Osteocyte (in vitro differentiated cells): ENCODE measurements around the gene DNAH11. TPM values are rescaled to one million over a fixed set of nuclear protein-coding genes. Genes with fewer than 3 reads are reported as not detected.
"Not testable (repeated sequence)": the region's sequence is repeated elsewhere in the genome, so short reads cannot be mapped to it uniquely, and the experiment has no call there.

Source experiments
- DNase-seq: peaks from one replicate; pipeline ENCODE4 v3.0.0; 2021; ENCODE audit warnings: mixed read lengths; ENCODE audit not compliant: unreplicated experiment; ENCODE audit errors: extremely low spot score
- H3K27ac Mint-ChIP-seq: one replicate; pipeline ENCODE4 v1.8.0; 2021; ENCODE audit warnings: mild to moderate bottlenecking, mixed read lengths; ENCODE audit not compliant: unreplicated experiment
- H3K27me3 Mint-ChIP-seq: one replicate; pipeline ENCODE4 v1.8.0; 2021; ENCODE audit warnings: mixed read lengths; ENCODE audit not compliant: unreplicated experiment
- H3K36me3 Mint-ChIP-seq: one replicate; pipeline ENCODE4 v1.8.0; 2021; ENCODE audit warnings: mixed read lengths; ENCODE audit not compliant: unreplicated experiment
- H3K4me1 Mint-ChIP-seq: one replicate; pipeline ENCODE4 v1.8.0; 2021; ENCODE audit warnings: mixed read lengths; ENCODE audit not compliant: unreplicated experiment
- H3K4me3 Mint-ChIP-seq: one replicate; pipeline ENCODE4 v1.8.0; 2021; ENCODE audit warnings: mild to moderate bottlenecking, moderate library complexity, mixed read lengths; ENCODE audit not compliant: unreplicated experiment
- H3K9me3 Mint-ChIP-seq: one replicate; pipeline ENCODE4 v1.8.0; 2021; ENCODE audit warnings: mixed read lengths; ENCODE audit not compliant: unreplicated experiment
- CTCF ChIP-seq: fragments of 200-600 bp; sonication (generic); IDR thresholded peaks from 2 replicates; pipeline ENCODE4 v1.5.0; 2021; ENCODE audit warnings: antibody characterized with exemption, mild to moderate bottlenecking, moderate library complexity
- total RNA-seq: library from RNA; stranded (reverse); gene quantifications from 2 replicates; pipeline ENCODE4 v1.2.1, GENCODE V29; 2021

The DNAH11 gene
- total RNA-seq, 1 donor from 2014 or later = not detected

GRCh38 chr7:21920936-21921335 lies 378.1 kb downstream of the DNAH11 start:
- Mint-ChIP-seq H3K4me3 (no peak overlapping the region), H3K27ac (no peak overlapping the region), H3K27me3 (no peaks in the 10 kb centered on the region), H3K36me3 (no peaks in the 10 kb centered on the region), H3K9me3 (no peaks in the 10 kb centered on the region), H3K4me1 (peaks cover 16% of the 10 kb centered on the region)
- TF ChIP-seq CTCF = no peak
- DNase-seq = no peak

GRCh38 chr7:21922605-21923004 lies 379.8 kb downstream of the DNAH11 start:
- no peaks in the 10 kb centered on the region for H3K27me3 Mint-ChIP-seq
- no peak overlapping the region for H3K4me3 Mint-ChIP-seq
- peaks cover 3% of the 10 kb centered on the region for H3K36me3 Mint-ChIP-seq
- no peak overlapping the region for H3K27ac Mint-ChIP-seq
- peaks cover 5% of the 10 kb centered on the region for H3K9me3 Mint-ChIP-seq
- no peak for TF ChIP-seq CTCF
- no peak for DNase-seq
- peaks cover 16% of the 10 kb centered on the region for H3K4me1 Mint-ChIP-seq

- no peak overlapping the region for H3K4me3 Mint-ChIP-seq
- H3K9me3 Mint-ChIP-seq = peaks cover 9% of the 10 kb centered on the region
- no peaks in the 10 kb centered on the region for H3K27me3 Mint-ChIP-seq
- TF ChIP-seq CTCF = no peak
- H3K27ac Mint-ChIP-seq = no peak overlapping the region
- peaks cover 16% of the 10 kb centered on the region for H3K4me1 Mint-ChIP-seq
- H3K36me3 Mint-ChIP-seq = peaks cover 3% of the 10 kb centered on the region
- no peak for DNase-seq
Observed at GRCh38 chr7:21923658-21924057, 380.8 kb downstream of the DNAH11 start.

GRCh38 chr7:21926448-21926847 lies 383.6 kb downstream of the DNAH11 start:
- Mint-ChIP-seq H3K27me3 (no peaks in the 10 kb centered on the region), H3K27ac (no peak overlapping the region), H3K36me3 (peaks cover 8% of the 10 kb centered on the region), H3K9me3 (peaks cover 32% of the 10 kb centered on the region), H3K4me3 (no peak overlapping the region), H3K4me1 (peaks cover 16% of the 10 kb centered on the region)
- no peak for DNase-seq
- no peak for TF ChIP-seq CTCF

GRCh38 chr7:21927693-21928092 lies 384.9 kb downstream of the DNAH11 start:
- peaks cover 8% of the 10 kb centered on the region for H3K36me3 Mint-ChIP-seq
- TF ChIP-seq CTCF = no peak
- H3K27ac Mint-ChIP-seq = no peak overlapping the region
- peaks cover 16% of the 10 kb centered on the region for H3K4me1 Mint-ChIP-seq
- no peak overlapping the region for H3K4me3 Mint-ChIP-seq
- H3K9me3 Mint-ChIP-seq = peaks cover 32% of the 10 kb centered on the region
- no peak for DNase-seq
- H3K27me3 Mint-ChIP-seq = no peaks in the 10 kb centered on the region

GRCh38 chr7:21933293-21933692 lies 390.5 kb downstream of the DNAH11 start:
- H3K36me3 Mint-ChIP-seq = peaks cover 29% of the 10 kb centered on the region
- peaks cover 46% of the 10 kb centered on the region for H3K9me3 Mint-ChIP-seq

More at GRCh38 chr7:21933293-21933692, 390.5 kb downstream of the DNAH11 start:
- not testable (repeated sequence) for DNase-seq, H3K27me3 Mint-ChIP-seq, H3K27ac Mint-ChIP-seq, H3K4me1 Mint-ChIP-seq, H3K4me3 Mint-ChIP-seq
